ENCODE measurements around the gene CCDC68. TPM values are rescaled to one million over a fixed set of nuclear protein-coding genes. Genes with fewer than 3 reads are reported as not detected.

Gene CCDC68
- total and polyA plus RNA-seq, 2 of the 13 experiments (the other 11 are each of a cell fraction or from before 2014, with no cell fraction given): 4.6 to 13.3 TPM

GRCh38 chr18:54926593-54927325, 32.5 kb downstream of the CCDC68 start:
- TF ChIP-seq MNT (IDR thresholded peaks at IDR 0.05) (no peak), ZGPAT (CRISPR knock-in tag; IDR thresholded peaks at IDR 0.05) (no peak), ZHX1 (CRISPR knock-in tag; IDR thresholded peaks at IDR 0.05; ENCODE audit: low read depth) (no peak), SATB2 (CRISPR knock-in tag; IDR thresholded peaks at IDR 0.05) (no peak), NRL (CRISPR knock-in tag; IDR thresholded peaks at IDR 0.05; ENCODE audit: borderline replicate concordance) (no peak), SALL1 (CRISPR knock-in tag; IDR thresholded peaks at IDR 0.05) (no peak), ZNF547 (CRISPR knock-in tag; IDR thresholded peaks at IDR 0.05) (no peak), IRF2 (CRISPR knock-in tag; IDR thresholded peaks at IDR 0.05) (no peak), SKIL (CRISPR knock-in tag; IDR thresholded peaks at IDR 0.05; ENCODE audit: borderline replicate concordance) (no peak)
- CTCF ChIA-PET (ENCODE audit: low intra/inter-chr PET ratio, low total read pairs): no interaction called here

More at GRCh38 chr18:54926593-54927325, 32.5 kb downstream of the CCDC68 start:
- H2AFZ ChIP-seq (ENCODE audit: low read length): no peak overlapping the region
- no peak overlapping the region for H3K9ac ChIP-seq (ENCODE audit: insufficient read depth, low read depth, low read length)
- WGBS (ENCODE audit: low lambda C conversion rate): 97% methylated on average over 3 of the region's 3 CpGs
- FAIRE-seq: no peak
- no peaks in the 10 kb centered on the region for H3K9me3 ChIP-seq (ENCODE audit: low read length)
- ATAC-seq: no peak
- no TSS peak for BruUV-seq (replicated peaks)
- H3K27me3 ChIP-seq (ENCODE audit: control insufficient read depth in 1 of 2, insufficient read depth in 2 of 2, low read length in 2 of 2): no peaks in the 10 kb centered on the region
- no peak overlapping the region for H3K4me3 ChIP-seq (replicated peaks in 1 of 3; ENCODE audit: insufficient read depth in 1 of 3, low read depth in 2 of 3, low read length in 3 of 3)
- H3K36me3 ChIP-seq (replicated peaks in 1 of 2; ENCODE audit: control insufficient read depth in 1 of 2, insufficient read depth in 2 of 2, low read length in 2 of 2): no peaks in the 10 kb centered on the region
- POLR2A ChIA-PET: no interaction called here
- no peak for DNase-seq (ENCODE audit: low spot score)
- no peak overlapping the region for H3K4me2 ChIP-seq (ENCODE audit: low read depth, low read length)
- H3K79me2 ChIP-seq (ENCODE audit: insufficient read depth, low read length): no peaks in the 10 kb centered on the region
- in situ Hi-C loops (cut with HindIII; ENCODE audit: extremely low pct_ligation_motif_present, low pct_unique_long_range_greater_than_20kb) (no loop called here), intact Hi-C loops (cut with micrococcal nuclease; ENCODE audit: unreplicated experiment) (no loop called here)
- peaks cover 31% of the 10 kb centered on the region for H3K4me1 ChIP-seq (ENCODE audit: insufficient read depth, low read length)
- H3K27ac ChIP-seq (ENCODE audit: extremely low read length, insufficient read depth, low read length): no peak overlapping the region
- H4K20me1 ChIP-seq (ENCODE audit: insufficient read depth, low read length): no peaks in the 10 kb centered on the region

Data from HepG2 (cell line).